G401.6 (cell line): ENCODE results near the gene HDAC2.
"Not testable (repeated sequence)": the region's sequence is repeated elsewhere in the genome, so short reads cannot be mapped to it uniquely, and the experiment has no call there.

Experiments used
- FAIRE-seq: peaks from 2 replicates; lab custom pipeline; 2012; peaks lifted over from hg19 to GRCh38; lab: Jason Lieb, UNC

HDAC2 gene

DNA sequence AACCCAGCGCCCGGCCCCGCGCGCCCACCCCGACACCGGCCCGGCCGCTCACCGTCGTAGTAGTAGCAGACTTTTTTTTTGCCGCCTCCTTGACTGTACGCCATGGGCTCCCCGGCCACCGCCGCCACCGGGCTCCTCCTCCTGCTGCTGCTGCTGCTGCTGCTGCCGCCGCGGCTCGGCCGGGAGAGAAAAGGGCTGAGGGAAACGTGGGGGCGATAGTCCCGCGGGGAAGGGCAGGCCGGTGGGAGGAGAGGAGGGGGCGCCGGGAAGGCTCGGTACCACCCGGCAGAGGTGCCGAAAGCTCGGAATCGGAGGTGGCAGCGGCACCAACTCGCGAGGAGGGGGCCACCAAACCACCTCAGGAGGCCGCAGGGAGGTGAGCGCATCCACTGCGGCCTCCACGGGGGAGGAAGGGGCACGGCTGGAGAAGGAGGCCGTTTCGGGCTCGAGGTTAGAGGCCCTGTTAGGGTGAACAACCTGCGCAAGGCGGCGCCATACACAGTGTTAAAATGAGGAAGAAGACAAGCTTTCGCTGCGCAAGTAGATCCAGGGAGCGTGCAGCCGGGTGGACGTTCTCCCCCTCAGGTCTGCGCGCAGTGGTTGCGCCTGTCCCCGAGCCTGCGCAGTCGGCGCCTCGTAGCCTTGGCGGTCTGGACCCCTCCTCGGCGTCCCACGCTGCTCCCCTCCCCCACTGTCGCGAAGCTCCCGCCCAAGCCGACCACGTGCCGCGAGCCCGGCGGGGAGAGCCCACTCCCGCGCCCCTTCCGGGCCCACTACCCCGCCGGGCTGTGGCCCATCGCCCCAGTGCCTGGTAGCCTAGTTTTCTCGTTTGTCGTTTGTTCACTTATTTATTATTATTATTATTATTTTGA, at the start of gene HDAC2:
HDAC2 (minus strand) TSS at position 344 of the 872 bp plus-strand sequence; CDS start at position 104, 240 bp downstream.
- FAIRE-seq = no peak

DNA sequence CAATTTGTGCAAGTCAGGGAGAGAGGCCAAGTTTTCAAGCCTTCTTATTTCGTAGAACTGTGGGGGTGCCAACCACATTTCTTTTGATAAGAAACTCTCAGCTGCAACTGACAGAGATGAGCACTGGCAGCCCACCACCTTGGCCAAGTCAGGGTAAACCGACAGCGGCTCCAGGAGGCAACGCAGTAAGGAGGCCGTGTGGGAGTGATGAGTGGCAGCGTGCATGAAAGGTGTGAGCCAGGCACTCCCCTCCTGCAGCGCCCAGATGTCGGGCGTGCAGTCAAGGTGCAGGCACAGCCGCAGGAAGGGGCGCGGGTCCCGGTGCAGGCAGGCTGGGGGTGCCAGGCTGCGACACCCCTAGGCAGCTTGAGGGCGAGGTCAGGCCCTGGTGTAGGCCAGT, 49.2 kb upstream of the HDAC2 start:
- FAIRE-seq = no peak

DNA sequence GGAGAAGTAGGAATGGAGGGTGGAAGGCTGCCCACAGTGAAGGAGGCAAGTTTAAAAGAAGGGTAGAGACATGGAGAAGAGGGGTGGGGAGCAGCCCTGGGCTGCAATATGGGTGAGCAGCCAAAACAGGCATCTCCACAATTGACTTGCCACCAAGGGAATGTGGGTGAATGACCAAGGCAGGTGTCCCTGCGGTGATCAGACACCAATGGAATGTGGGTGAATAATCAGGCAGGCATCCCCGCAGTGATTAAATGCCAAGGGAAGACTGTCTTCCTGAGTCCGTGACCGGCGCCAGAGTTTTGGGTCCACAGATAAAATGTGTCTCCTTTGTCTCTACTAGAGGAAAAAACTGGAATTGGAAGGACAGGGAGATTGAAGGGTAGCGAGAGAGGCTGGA, 46.2 kb upstream of the HDAC2 start:
- FAIRE-seq = not testable (repeated sequence)

DNA sequence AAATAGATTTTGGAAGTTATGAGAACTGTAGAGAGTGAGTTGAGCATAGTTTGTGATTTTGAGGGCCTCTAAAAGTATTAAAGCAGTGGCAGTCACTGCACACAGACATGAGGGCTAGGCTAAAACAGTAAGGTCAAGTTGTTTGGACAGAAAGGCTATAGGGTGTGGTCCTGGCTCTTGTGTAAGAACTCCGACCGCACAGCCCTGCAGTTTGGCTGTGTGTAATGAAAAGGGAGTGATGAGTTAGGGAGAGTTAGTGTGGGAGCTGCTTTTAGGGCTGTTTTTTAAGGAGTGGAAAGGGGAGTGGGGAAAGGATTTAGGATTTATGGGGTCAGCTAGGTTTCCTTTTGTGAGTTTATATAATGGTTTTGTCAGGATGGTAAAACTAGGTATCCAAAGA, 43.2 kb upstream of the HDAC2 start:
- not testable (repeated sequence) for FAIRE-seq

DNA sequence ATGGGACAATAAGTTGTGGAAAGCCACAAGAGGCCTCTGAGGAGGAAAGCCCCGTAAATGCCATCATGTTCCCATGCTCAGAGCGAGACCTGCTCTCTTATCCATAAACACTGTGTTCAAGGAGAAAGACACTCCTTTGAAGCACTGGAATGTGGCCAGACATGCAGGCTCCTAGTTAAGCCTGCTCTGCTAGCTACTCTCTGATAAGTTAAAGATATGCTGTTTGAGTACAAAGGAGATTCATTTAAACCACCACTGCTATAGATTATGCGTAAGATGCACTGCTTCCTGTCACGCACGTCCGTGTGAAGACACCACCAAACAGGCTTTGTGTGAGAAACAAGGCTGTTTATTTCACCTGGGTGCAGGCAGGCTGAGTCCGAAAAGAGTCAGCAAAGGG, 40.5 kb upstream of the HDAC2 start:
- not testable (repeated sequence) for FAIRE-seq

DNA sequence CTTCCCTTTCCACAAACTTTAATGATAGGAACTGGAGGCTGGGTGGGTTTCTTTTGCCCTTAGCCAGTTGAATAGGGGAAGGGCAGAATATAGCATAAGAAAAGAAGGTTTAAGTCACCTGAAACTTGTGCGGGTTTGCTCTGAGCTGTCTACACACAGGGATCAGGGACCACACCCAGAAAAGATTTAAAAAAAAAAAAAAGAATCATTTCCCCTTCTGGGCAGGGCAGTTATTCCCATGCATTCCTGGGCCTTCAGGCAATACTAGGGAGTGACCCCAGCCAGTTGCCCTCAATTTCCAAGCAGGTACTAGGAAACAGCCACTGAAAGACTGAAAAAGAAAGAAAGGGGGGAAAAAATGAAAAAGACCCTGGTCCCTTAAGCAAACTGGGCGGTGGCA, 39.6 kb upstream of the HDAC2 start:
- FAIRE-seq = no peak

DNA sequence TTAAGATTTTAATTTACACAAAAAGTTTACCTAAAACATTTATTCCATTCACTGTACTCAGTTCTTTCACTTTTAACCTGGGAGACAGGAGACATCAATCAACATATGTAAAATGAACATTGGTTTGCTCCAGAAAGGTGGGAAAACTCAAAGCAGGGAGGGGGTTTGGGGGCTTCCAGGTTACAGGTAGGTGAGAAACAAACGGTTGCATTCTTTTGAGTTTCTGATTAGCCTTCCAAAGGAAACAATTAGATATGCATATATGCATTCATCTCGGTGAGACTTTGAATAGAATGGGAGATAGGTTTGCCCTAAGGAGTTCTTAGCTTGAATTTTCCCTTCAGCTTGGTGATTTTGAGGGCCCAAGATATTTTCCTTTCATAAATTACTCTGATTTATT, 38.2 kb upstream of the HDAC2 start:
- no peak for FAIRE-seq

DNA sequence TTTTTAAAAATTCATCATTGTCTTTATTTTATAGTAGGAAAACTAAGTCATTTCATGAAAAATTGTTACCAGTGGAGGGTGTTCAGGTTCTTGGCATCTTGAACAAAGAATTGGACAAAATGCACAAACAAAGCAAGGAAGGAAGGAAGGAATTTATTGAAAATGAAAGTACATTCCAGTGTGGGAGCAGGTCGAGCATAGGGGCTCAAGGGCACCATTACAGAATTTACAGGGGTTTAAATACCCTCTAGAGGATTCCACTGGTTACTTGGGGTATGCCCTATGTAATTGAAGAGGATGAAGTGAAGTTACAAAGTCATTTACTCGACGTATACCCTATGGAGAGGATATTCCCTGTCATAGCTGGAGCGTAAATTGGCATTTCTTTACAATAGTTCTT, 37.4 kb upstream of the HDAC2 start:
- FAIRE-seq = no peak

DNA sequence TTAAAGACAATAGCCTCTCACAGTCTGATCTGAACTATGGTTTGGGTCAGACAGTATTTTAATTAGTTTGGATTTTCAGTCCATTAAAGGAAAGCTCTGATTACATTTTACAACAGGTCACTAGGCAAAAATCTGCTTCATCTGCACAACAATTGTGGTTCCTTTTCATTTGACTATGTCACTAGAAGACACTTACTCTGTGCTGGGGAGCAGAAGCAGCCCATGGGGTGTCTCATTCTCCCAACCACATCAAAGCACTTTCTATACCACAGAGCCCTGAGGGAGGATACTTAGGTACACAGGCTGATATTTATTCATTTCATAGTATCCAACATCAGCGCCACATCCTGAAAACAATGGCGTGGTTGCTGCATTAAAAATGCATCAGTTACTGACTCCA, 36.6 kb upstream of the HDAC2 start:
- FAIRE-seq = no peak

DNA sequence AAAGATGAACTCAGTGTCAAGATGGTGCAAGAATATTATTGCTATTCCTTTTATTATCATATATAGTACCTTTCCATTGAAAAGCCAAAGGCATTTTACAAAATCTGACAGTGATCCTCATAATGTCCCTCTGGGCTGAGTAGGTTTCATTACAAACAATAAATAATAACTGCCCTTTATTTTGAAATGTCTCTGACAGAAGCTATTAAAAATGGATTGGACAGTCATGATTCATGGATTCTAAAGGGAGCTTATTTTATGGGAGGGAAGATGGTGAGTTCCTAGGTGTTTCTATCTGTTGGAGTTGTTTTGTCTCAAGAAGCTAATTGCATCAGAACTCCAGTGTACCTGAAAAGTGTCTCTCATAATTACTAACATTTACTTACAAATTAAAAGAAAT, 30.4 kb upstream of the HDAC2 start:
- FAIRE-seq = no peak

DNA sequence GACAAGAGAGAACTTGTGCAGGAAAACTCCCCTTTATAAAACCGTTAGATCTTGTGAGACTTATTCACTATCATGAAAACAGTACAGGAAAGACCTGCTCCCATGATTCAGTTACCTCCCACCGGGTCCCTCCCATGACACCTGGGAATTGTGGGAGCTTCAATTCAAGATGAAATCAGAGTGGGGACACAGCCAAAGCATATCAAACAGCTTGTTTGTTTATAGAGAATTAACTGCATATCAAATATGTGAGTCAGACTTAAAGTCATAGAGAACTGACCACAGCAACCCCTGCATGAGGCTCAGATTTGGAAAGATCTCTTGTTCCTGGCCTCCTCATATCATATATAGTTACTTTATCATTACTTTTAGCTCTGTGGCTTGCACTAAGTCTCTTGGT, 29.1 kb upstream of the HDAC2 start:
- FAIRE-seq = no peak

DNA sequence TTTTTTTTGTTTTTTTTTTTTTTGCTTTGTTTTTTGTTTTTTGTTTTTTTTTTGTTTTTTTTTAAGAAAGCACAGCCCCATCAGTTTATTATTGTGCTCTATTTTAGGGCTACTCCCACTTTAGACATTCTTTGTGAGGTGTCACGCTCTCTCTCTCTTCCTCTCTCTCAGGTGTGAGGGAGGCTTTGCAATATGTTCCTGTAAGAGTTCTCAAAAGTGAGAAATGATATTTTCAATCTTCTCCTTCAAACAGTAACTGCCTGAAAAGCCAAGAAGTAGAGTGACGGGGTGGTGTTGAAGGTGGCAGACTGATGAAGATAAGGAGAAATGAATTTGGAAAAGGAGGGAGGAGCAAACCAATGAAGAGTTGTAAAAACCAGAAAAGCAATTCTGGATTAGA, 28.3 kb upstream of the HDAC2 start:
- no peak for FAIRE-seq

DNA sequence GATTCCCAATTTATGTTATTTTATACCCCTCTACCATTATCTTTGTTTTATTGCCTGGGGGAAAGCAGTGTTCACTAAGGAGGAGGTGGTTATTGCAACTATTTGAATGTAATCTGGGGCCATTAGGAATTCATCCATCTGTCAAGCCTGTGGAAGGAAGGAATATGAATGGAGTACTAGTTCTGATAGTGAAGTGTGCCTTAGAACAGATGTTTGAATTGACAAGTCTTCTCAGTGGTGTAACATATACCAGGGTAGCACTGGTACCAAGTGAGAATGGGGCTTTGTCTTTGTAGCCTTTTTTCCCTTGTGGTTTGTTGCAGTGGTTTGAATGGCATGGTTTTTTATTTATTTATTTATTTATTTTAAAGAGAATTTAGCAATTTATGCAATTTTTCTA, 27.9 kb upstream of the HDAC2 start:
- no peak for FAIRE-seq

DNA sequence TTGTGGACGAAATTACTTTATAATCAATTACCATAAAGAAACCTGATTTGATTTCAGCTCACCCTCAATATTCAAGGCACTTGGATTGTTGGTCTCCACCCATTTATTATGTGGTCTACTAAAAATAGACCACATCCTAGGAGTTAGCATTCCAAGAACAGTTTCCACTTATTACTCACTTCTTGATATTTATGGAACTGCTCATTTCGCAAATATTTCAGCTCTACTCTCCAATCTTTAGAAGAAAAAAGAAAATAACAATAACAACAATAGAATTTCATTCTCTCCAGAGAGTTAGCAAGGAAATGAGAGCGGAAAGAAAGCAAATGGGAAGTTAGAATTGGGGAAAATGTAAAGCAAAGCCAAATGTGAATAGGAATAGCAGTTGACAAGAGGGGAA, 26.2 kb upstream of the HDAC2 start:
- no peak for FAIRE-seq

DNA sequence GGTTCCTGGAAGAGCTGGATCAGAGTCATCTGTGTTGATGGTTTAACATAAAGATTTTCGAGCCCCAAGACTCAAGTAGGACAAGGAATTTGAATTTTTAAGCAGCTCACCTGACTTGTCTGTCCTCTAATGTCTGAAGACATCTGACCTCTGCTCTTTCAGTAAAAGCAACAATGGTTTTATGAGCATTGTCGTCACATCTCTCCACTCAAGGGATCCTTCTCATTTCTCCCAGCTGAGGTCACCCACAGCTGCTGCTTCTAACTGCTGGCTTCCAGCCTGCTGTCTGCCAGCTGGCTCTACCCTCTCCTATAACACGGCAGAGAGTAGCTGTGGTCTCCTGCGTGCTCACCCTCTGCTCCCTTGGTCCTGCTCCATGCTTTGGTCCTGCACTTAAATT, 24.7 kb upstream of the HDAC2 start:
- no peak for FAIRE-seq

DNA sequence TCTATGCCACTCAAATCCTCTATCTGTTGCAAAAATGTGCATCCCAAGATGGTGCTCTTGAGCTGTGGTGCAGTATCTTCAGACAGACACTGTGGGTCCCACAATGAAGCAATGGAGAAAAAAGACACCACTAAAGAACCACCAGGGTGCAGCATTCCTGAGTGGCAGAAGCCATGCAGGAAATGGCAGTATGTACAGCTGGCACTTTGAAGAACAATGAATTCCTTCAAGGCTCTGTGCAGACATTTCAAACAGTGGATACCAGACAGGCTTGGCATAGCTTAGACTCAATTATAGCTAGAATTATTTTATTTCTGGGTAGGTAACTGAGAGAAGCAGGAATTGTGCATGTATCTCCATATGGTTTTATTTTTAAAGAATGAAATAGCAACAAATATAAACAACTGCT, 24.0 kb upstream of the HDAC2 start:
- FAIRE-seq = no peak

DNA sequence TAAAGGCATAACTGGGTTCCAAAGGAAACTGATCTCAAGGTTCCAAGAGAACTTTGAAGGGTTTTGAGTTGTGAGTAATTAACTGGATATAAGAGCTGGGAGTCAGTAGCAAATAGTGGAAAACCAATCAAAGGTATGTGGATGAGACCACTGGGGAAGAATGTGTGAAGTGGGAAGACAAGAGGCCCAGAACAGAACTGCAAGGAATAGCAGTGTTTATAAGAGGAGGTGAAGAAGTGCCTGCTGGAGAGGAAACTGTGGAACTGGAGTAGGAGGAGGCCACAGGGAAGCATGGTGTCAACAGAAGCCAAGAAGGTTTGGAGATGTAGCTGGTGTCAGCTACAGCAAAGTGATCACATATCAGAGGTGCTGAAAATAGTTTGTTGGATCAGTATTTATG, 18.7 kb upstream of the HDAC2 start:
- FAIRE-seq = no peak

DNA sequence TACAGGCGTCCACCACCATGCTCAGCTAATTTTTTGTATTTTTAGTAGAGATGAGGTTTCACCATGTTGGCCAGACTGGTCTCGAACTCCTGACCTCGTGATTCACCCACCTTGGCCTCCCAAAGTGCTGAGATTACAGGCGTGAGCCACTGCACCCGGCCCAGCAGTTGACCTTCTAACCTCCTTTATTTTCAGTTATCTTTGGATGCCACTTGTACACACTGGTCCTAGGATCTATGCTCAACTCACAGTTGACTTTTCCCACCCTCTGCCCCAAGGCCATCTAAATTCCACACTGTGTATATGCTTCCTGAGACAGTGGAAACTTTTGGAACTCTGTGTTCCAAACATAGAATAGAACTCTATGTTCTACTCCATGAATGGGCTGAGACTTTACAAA, 11.7 kb upstream of the HDAC2 start:
- FAIRE-seq = not testable (repeated sequence)

DNA sequence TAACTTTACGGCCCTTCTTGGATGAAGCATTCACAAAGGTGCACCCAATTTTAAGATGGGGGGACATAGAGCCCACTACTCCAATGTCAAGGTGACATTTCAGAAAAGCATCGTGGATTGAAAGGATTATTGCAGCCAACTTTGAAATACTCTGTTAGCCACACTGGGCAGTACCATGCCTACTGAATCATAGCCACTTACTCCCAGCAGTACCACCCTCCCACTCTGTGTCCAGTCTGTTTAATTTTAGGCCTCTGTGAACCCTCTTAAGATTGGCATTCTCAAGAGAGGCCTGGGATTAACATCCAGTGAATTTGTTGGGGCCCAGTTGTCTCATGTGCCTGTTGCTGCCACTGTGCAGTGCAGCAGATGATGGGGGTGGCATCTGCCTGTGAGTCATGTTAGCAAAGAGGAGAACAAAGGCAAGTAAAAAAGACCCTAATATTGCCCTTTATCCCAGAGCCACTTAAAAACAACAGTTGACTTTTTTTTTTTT, 11.2 kb upstream of the HDAC2 start:
- FAIRE-seq = no peak

DNA sequence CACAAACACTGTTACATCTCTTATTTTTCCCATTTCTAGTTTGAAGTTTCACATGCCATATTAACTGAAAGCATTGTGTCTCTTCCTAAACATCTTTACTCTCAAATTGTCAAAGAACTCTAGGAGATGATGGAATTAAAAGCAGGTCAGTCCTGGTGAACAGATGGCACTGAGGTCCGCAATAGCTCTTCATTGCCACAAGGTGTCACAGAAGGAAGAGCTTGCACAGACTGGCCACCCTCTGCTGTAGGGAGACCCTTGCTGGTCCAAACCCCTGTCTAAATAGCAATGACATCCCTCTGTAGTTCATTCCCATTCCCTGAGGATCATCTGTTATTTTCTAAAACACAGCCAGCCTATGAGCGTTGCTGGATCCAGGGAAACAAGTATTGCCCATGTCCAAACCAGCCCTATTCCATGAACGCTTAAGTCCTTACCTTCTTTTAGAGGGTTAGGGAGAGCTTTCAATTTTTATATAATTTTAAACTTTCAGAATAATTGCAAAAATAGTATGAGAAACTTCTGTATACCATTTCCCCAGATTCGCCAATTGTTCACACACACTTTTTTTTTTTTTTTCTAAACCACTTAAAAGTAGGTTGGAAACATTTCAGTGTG, 10.1 kb upstream of the HDAC2 start:
- peak; percentile 51 for FAIRE-seq

DNA sequence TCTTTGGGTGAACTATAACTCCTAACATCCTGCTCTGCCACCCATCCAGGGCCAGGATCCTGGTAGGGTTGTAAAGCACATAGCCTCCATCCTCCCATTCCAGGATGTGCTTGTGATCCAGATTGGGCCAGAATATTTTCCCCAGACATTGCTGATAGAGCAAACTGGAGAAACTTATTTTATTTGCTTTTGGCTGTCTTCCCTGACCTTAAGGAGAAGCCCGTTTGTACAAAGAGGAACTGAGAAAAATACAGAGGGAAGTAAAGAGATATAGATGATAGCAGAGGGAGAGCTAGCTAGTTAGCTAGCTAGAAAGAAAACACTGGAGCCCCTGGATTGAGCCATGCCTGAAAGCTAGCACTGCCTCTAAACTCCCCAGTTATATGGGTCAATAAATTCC, 9.0 kb upstream of the HDAC2 start:
- no peak for FAIRE-seq

DNA sequence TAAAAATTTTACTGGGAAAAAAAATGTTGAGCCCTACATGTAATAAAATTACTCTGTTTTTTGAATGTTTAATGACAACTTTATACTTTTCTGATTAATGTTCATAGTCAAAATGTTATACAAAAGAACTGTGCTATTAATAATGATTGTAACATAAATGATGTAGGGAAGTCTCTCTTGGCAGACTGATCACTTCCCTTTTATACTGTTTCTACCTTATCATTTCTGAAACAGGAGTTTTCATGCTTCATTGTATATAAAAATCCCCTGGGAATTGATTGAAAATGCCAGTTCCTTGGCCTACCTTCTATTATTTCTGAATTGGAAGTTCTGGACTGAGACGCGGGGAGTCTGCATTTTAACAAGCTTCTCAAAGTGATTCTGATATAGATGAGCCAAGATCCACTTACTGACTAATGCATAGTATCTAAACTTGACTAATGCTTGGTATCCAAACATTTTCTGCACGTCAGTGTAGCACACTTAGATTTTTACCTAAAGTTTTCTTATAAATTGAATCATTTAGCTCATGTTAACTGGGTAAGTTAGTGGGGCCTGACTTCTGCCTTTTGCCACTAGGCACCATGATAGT, 7.2 kb upstream of the HDAC2 start:
- FAIRE-seq = no peak

DNA sequence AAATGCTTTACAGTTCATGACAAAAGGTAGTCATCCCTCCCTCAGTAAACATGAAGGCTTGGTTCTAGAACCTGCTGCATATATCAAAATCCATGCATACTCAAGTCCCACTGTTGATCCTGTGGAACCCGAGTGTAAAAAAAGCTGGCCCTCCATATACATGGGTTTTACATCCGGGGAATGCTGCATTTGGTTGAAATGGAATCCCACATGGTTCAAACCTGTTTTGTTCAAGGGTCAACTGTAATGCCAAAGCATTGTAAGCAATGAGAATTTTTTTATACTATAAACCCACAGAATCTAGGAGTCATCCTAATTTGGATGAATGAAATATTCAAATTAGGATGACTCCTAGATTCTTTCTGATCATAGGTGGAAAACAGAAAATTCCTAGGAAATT, 5.9 kb upstream of the HDAC2 start:
- no peak for FAIRE-seq
